ENCODE data around the gene BRSK2. TPM values are rescaled to one million over a fixed set of nuclear protein-coding genes. Genes with fewer than 3 reads are reported as not detected.

The BRSK2 gene
- total RNA-seq, 1 experiment from 2014 or later: 1.2 TPM

DNA sequence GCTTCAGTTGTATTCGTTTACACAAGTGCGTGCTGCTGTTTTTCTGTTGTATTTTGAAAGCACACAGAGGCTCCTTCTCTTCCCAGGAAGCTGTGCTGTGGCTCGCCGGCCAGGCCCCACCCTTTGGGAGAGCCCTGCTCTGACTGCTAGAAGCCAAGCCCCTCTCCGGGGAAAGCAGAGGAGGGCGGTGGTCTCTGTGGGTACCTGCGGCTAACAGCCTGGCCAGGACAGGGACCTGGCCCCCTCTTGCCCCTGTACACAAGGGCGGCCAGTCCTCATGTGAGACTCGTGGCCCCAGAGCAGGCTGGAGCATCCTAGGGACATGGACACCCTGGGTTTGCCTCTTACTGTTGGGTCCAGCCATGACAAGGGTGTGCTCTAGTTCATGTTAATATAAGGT, 82.0 kb downstream of the BRSK2 start:
- Histone ChIP-seq H3K36me3 (ENCODE audit: low read depth, low read length) (0 out of 2 replicates have a peak, but pooled peaks cover 4% of the 10 kb centered on the region), H3K79me2 (ENCODE audit: low read length) (no peaks in the 10 kb centered on the region), H3K4me3 (ENCODE audit: low read length) (no peak overlapping the region), H3K4me2 (ENCODE audit: low read length) (no peak overlapping the region), H3K27me3 (ENCODE audit: low read length) (no peaks in the 10 kb centered on the region), H3K9me2 (replicated peaks; ENCODE audit: low read length) (no peaks in the 10 kb centered on the region), H3F3A (ENCODE audit: low read length, unreplicated experiment) (no peaks in the 10 kb centered on the region), H4K20me1 (ENCODE audit: low read length) (no peaks in the 10 kb centered on the region), H3K9me3 (ENCODE audit: low read length) (no peaks in the 10 kb centered on the region), H3K4me1 (ENCODE audit: insufficient read depth, low read length) (no peaks in the 10 kb centered on the region), H3K9ac (ENCODE audit: low read length) (no peak overlapping the region), H2AFZ (ENCODE audit: low read length) (no peak overlapping the region), H3K27ac (ENCODE audit: low read length) (no peak overlapping the region)
- ChIA-PET POLR2A (ENCODE audit: unreplicated experiment) (no interaction called here), CTCF (no interaction called here)
- BruUV-seq (replicated peaks): no TSS peak
- TF ChIP-seq, protein P1, sequence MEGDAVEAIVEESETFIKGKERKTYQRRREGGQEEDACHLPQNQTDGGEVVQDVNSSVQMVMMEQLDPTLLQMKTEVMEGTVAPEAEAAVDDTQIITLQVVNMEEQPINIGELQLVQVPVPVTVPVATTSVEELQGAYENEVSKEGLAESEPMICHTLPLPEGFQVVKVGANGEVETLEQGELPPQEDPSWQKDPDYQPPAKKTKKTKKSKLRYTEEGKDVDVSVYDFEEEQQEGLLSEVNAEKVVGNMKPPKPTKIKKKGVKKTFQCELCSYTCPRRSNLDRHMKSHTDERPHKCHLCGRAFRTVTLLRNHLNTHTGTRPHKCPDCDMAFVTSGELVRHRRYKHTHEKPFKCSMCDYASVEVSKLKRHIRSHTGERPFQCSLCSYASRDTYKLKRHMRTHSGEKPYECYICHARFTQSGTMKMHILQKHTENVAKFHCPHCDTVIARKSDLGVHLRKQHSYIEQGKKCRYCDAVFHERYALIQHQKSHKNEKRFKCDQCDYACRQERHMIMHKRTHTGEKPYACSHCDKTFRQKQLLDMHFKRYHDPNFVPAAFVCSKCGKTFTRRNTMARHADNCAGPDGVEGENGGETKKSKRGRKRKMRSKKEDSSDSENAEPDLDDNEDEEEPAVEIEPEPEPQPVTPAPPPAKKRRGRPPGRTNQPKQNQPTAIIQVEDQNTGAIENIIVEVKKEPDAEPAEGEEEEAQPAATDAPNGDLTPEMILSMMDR (conservative IDR thresholded peaks at IDR 0.05; ENCODE audit: low read depth, low read length): no peak
- no peak for TF ChIP-seq EZH2 (IDR thresholded peaks at IDR 0.05; ENCODE audit: low read length, unreplicated experiment)
- TF ChIP-seq EZH2phosphoT487 (IDR thresholded peaks at IDR 0.05; ENCODE audit: borderline replicate concordance, low read length): no peak
- no peak for ATAC-seq
- intact Hi-C loops (cut with micrococcal nuclease): no loop called here
- no peak for DNase-seq

DNA sequence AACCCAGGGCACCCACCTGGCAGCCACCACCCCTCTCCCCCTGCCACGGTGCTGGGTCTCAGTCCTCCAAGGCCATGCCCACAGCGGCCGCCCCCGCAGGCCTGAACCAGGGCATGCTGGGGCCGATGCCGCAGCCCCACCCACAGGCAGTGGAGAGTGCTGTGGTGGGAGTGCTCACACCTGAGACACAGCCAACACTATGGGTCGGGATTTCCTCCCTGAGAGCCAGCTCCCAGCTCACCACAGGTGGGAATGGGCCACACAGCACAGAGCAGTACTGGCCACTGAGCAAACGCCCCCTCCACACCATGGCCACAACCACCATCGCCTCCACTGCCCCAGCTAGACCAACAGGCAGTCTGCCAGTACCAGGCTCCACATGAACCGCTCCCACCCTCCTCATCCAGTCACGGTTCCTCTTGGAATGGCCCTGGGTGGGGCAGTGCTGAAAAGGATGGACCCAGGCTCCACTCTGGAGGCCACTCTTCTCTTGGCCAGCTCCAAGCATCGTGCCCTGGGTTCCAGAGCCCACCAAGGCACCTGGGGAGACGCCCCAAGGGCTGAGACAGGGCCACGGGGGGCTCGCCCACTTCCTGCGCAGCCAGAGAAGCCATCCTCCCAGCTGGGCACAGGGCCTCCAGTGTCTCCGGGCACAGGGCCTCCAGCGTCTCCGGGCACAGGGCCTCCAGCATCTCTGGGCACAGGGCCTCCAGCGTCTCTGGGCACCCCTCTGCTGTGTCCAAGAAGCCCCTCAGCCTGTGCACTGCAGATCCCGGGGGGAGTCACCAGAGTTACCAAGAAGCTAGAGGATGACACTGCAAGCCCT, 82.7 kb downstream of the BRSK2 start:
- BruUV-seq (replicated peaks): no TSS peak
- CTCF ChIA-PET: no interaction called here
- TF ChIP-seq EZH2phosphoT487 (IDR thresholded peaks at IDR 0.05; ENCODE audit: borderline replicate concordance, low read length) (no peak), EZH2 (IDR thresholded peaks at IDR 0.05; ENCODE audit: low read length, unreplicated experiment) (no peak)
- TF ChIP-seq, protein P1 (conservative IDR thresholded peaks at IDR 0.05; ENCODE audit: low read depth, low read length): no peak
- Histone ChIP-seq H3K4me2 (ENCODE audit: low read length) (no peak overlapping the region), H4K20me1 (ENCODE audit: low read length) (no peaks in the 10 kb centered on the region), H2AFZ (ENCODE audit: low read length) (no peak overlapping the region), H3K9me2 (replicated peaks; ENCODE audit: low read length) (no peaks in the 10 kb centered on the region), H3K27me3 (ENCODE audit: low read length) (no peaks in the 10 kb centered on the region), H3K9ac (ENCODE audit: low read length) (no peak overlapping the region), H3K4me3 (ENCODE audit: low read length) (no peak overlapping the region), H3K9me3 (ENCODE audit: low read length) (no peaks in the 10 kb centered on the region), H3K36me3 (ENCODE audit: low read depth, low read length) (0 out of 2 replicates have a peak, but pooled peaks cover 4% of the 10 kb centered on the region), H3K27ac (ENCODE audit: low read length) (no peak overlapping the region), H3K79me2 (ENCODE audit: low read length) (no peaks in the 10 kb centered on the region), H3K4me1 (ENCODE audit: insufficient read depth, low read length) (no peaks in the 10 kb centered on the region), H3F3A (ENCODE audit: low read length, unreplicated experiment) (no peaks in the 10 kb centered on the region)
- DNase-seq (no peak), ATAC-seq (no peak)
- POLR2A ChIA-PET (ENCODE audit: unreplicated experiment): no interaction called here
- intact Hi-C loops (cut with micrococcal nuclease): no loop called here

DNA sequence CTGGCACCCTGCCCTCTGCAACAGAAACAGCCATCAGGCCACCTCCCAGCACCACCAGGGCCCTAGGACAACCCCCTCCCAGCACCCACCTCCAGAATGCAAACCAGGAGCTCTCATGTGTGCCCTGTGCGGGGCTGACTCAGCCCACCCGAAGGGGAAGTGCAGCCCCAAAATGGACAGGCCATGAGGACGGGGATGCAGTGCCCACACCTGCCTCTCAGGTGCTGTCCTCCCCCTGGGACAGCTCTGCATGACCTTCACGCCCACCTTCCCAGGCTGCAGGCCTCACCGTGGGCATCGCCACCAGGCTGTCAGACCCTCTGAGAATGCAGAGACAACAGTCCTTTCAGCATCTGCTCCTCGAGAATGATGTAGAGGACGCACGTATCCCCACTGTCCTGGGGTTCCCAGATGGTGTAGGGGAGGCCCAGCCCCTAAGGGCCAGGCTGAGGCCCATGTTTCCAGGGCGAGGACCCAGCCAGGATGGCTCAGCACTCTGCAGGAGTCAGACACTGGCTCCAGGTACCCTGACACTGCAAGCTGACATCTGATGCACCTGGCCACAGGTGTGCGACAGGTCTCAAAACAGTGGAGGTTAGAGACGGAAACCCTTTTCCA, 83.4 kb downstream of the BRSK2 start:
- Histone ChIP-seq H2AFZ (ENCODE audit: low read length) (no peak overlapping the region), H4K20me1 (ENCODE audit: low read length) (no peaks in the 10 kb centered on the region), H3K27ac (ENCODE audit: low read length) (no peak overlapping the region), H3K4me1 (ENCODE audit: insufficient read depth, low read length) (no peaks in the 10 kb centered on the region), H3K36me3 (ENCODE audit: low read depth, low read length) (0 out of 2 replicates have a peak, but pooled peaks cover 4% of the 10 kb centered on the region), H3K4me2 (ENCODE audit: low read length) (no peak overlapping the region), H3K79me2 (ENCODE audit: low read length) (no peaks in the 10 kb centered on the region), H3K27me3 (ENCODE audit: low read length) (no peaks in the 10 kb centered on the region), H3K9me3 (ENCODE audit: low read length) (no peaks in the 10 kb centered on the region), H3K9ac (ENCODE audit: low read length) (no peak overlapping the region), H3K4me3 (ENCODE audit: low read length) (no peak overlapping the region), H3K9me2 (replicated peaks; ENCODE audit: low read length) (no peaks in the 10 kb centered on the region), H3F3A (ENCODE audit: low read length, unreplicated experiment) (no peaks in the 10 kb centered on the region)
- no peak for TF ChIP-seq EZH2phosphoT487 (IDR thresholded peaks at IDR 0.05; ENCODE audit: borderline replicate concordance, low read length)
- TF ChIP-seq, protein P1 (conservative IDR thresholded peaks at IDR 0.05; ENCODE audit: low read depth, low read length): no peak
- TF ChIP-seq EZH2 (IDR thresholded peaks at IDR 0.05; ENCODE audit: low read length, unreplicated experiment): no peak
- DNase-seq (no peak), ATAC-seq (no peak)
- BruUV-seq (replicated peaks): no TSS peak
- ChIA-PET POLR2A (ENCODE audit: unreplicated experiment) (no interaction called here), CTCF (no interaction called here)
- intact Hi-C loops (cut with micrococcal nuclease): no loop called here
